Brain pericyte (primary cell): ENCODE results near the gene LPP.
A peak's percentile ranks its signal among the peaks of the same experiment; 100 is the strongest.

ENCODE experiments used
- DNase-seq: peaks from one replicate; pipeline ENCODE4 v3.0.0-alpha.2; 2012; ENCODE audit warnings: low read depth, low spot score

The LPP gene

GRCh38 chr3:188471723-188472122 lies 317.8 kb downstream of the LPP start:
- DNase-seq: no peak

GRCh38 chr3:188472336-188472735 lies 318.4 kb downstream of the LPP start:
- DNase-seq: no peak

GRCh38 chr3:188473045-188473444 lies 319.1 kb downstream of the LPP start:
- no peak for DNase-seq

GRCh38 chr3:188473591-188474288 lies 319.8 kb downstream of the LPP start:
- DNase-seq: no peak

GRCh38 chr3:188476935-188477334 lies 323.0 kb downstream of the LPP start:
- no peak for DNase-seq

- DNase-seq: no peak
These were observed 326.1 kb downstream of the LPP start for GRCh38 chr3:188480011-188480410.

- no peak for DNase-seq
These were observed 329.0 kb downstream of the LPP start for GRCh38 chr3:188482929-188483328.

GRCh38 chr3:188486126-188486525 lies 332.2 kb downstream of the LPP start:
- no peak for DNase-seq

- no peak for DNase-seq
These were observed 333.0 kb downstream of the LPP start for GRCh38 chr3:188486952-188487351.

GRCh38 chr3:188487652-188488051 lies 333.7 kb downstream of the LPP start:
- no peak for DNase-seq

- no peak for DNase-seq
These were observed 334.8 kb downstream of the LPP start for GRCh38 chr3:188488801-188489200.

GRCh38 chr3:188489639-188490405 lies 335.9 kb downstream of the LPP start:
- DNase-seq: no peak

GRCh38 chr3:188490416-188490815 lies 336.5 kb downstream of the LPP start:
- no peak for DNase-seq

GRCh38 chr3:188491276-188491687 lies 337.3 kb downstream of the LPP start:
- DNase-seq: peak; percentile 38

GRCh38 chr3:188496390-188496789 lies 342.4 kb downstream of the LPP start:
- no peak for DNase-seq

GRCh38 chr3:188497021-188497420 lies 343.1 kb downstream of the LPP start:
- DNase-seq: no peak

- no peak for DNase-seq
These were observed 349.7 kb downstream of the LPP start for GRCh38 chr3:188503647-188504046.

GRCh38 chr3:188505151-188505550 lies 351.2 kb downstream of the LPP start:
- no peak for DNase-seq

GRCh38 chr3:188505911-188506310 lies 352.0 kb downstream of the LPP start:
- DNase-seq: no peak

GRCh38 chr3:188506446-188506845 lies 352.5 kb downstream of the LPP start:
- no peak for DNase-seq

- peak; percentile 29 for DNase-seq
These were observed 353.3 kb downstream of the LPP start for GRCh38 chr3:188507244-188507720.

- DNase-seq: no peak
These were observed 354.5 kb downstream of the LPP start for GRCh38 chr3:188508454-188508853.

GRCh38 chr3:188509316-188509715 lies 355.4 kb downstream of the LPP start:
- DNase-seq: no peak
